Astrocyte (in vitro differentiated cells and primary cell): ENCODE data around the gene C1QTNF1.

Experiments
- CTCF ChIP-seq: IDR thresholded peaks from 2 replicates; pipeline ENCODE4 v1.5.1; 2011; ENCODE audit warnings: low read depth, mild to moderate bottlenecking, inconsistent platforms, low read length, moderate library complexity; ENCODE audit not compliant: insufficient read depth
- EZH2 ChIP-seq: IDR thresholded peaks from 2 replicates; pipeline ENCODE4 v1.6.1; 2012; ENCODE audit warnings: mild to moderate bottlenecking, low read length, inconsistent platforms; ENCODE audit not compliant: insufficient read depth

GRCh38 chr17:78998311-78999055 is 25.5 kb upstream of the C1QTNF1 start:
- TF ChIP-seq CTCF (no peak), EZH2 (no peak)
